ENCODE data around the gene DGKQ.
"Not testable (repeated sequence)": the region's sequence is repeated elsewhere in the genome, so short reads cannot be mapped to it uniquely, and the experiment has no call there.

The DGKQ gene

DNA sequence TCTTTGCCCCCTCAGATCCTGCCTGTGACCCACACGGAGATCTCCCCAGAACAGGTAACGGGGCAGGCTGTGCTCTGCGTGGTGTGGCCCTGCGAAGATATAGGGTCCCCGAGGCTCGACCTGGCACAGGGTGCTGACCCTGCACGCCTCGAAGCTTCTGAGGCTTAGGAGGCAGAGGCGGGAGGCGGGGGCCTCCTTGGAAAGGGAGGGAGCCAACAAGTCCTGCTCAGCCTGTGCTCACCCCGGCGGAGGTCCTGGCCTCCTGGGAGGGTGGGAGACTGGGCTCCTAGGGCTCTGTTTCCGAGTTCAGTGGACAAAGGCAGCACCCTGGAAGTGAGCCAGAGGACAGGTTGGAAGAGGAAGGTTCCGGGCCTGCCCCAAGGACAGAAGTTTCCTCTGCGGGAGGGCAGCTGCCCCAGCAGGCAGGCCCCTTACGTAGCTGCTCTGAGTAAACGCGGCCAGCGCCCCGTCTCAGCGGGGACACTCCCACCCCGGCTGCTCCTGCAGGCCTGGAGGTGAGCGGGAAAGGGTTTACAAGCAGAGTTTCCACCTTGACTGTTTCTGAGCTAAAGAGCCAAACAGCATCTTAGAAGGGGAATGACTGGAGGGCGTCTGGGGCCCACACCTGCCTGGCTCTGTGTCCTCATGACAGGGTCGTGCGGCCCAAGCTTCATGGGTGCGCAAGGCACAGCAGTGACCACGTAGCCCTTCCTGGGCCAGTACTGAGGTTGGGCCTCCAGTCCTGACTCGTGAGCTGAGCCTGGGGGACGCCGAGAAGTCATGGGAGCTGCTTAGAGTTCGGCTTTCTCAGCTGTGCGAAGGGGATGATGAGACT, 25.1 kb downstream of the DGKQ start:
- no peak for DNase-seq

DNA sequence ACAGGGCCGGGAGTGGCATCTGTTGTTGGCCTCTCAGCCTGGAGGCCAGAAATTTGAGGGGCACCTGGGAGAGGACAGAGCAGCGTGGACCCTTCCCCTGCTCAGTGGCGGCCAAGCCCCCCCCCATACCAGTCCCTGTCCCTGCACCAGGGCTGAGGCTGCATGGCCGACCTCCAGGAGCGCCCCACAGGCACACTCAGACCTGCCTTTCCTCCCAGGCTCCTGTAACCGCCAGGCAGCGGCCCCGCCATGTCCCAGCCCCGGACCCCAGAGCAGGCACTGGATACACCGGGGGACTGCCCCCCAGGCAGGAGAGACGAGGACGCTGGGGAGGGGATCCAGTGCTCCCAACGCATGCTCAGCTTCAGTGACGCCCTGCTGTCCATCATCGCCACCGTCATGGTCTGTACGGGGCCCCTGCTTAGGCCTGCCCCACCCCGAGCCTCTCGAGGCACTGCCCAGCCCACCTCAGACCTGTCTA, 25.8 kb downstream of the DGKQ start:
- DNase-seq, result no peak

DNA sequence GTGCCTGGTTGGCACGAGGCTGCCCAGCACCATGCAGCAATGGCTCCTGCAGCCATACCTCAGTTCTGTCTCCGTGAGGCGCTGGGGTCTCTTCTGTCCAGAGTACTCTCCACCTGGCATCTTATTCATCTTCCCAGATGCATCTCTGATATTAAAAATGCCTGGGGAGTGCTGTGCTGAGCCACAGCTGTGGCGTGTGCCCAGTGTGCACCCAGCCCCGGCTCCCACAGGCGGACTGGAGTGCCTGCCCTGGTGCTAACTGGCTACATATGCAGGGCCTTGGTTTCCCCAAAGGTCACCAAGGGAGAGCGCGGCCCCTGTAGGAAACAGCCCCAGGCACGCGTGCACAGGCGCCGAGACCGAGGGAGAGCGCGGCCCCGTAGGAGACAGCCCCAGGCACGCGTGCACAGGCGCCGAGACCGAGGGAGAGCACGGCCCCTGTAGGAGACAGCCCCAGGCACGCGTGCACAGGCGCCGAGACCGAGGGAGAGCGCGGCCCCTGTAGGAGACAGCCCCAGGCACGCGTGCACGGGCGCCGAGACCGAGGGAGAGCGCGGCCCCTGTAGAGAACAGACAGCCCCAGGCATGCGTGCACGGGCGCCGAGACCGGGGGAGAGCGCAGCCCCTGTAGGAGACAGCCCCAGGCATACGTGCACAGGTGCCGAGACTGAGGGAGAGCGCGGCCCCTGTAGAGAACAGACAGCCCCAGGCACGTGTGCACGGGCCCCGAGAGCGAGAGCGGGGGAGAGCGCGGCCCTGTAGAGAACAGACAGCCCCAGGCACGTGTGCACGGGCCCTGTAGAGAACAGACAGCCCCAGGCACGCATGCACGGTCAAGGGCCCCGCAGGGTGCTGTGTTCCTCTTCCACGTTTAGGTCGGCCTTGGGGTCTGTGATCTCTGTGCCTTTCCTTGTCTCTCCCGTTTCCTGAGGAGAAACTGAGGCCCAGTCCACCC, 26.6 kb downstream of the DGKQ start:
- DNase-seq, result no peak

DNA sequence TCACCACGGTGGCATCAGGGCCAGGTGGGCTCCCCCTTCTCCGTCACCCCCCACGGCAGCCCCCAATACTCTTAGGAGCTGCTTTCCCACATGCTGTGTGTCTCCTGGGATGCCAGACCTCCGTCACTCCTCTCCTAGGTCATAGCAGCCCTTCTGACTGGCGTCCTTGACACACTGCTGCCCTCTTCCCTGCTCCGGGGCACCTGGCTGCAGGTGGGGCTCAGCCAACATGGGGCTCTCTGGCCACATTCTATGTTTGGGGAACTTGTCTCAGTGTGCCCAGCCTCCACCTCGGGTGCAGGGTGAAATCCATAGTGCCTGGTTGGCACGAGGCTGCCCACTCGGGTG, 27.3 kb downstream of the DGKQ start:
- no peak for DNase-seq

DNA sequence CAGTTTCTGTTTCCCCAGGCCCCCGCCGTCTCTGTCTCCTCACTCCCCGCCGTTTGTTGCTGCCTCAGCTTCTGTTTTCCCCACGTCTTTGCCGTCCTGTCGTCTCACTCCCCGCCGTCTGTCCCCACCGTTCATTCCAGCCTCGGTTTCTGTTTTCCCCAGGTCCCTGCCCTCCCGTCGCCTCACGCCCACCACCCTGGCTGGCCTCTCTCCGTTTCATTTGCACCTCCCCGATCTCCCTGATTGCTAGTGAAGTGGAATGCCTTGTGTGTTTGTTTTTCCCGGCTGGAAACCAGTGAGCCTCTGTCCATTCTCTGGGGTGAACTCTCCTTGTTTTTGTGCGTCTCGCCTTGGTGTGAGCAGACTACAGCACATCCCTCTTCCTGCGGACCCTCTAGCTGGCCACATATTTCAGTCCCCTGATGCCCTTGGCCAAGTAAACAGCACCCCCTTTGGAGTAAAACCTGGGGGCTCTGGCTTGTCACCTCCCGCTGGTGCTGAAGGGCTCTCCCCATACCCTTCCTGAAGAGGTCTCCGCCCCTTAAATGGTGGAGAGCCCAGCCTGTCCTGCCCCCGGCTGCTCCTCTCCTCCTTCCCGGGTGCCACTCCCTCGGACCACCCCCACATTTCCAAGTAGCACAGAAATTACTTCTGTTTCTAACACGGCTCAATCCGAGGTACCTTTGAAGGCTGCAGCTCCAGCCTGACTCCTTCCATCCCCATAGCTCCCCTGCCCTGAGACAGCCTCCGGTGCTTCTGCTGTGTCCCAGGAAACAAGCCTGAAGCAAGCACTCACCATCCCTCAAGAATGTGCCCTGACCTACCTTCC, 27.9 kb downstream of the DGKQ start:
- no peak for DNase-seq

DNA sequence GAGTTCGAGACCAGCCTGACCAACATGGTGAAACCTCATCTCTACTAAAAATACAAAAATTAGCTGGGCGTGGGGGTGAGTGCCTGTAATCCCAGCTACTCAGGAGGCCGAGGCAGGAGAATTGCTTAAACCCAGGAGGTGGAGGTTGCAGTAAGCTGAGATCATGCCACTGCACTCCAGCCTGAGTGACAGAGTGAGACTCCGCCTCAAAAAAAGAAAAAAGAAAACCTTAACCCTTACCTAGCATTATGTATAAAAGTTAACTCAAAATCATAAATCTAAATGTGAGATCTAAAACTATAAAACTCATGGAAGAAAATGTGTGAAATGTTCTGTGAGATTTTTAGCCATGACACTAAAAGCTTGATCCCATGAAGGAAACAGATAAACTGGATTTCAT, 33.9 kb downstream of the DGKQ start:
- DNase-seq, result not testable (repeated sequence)

DNA sequence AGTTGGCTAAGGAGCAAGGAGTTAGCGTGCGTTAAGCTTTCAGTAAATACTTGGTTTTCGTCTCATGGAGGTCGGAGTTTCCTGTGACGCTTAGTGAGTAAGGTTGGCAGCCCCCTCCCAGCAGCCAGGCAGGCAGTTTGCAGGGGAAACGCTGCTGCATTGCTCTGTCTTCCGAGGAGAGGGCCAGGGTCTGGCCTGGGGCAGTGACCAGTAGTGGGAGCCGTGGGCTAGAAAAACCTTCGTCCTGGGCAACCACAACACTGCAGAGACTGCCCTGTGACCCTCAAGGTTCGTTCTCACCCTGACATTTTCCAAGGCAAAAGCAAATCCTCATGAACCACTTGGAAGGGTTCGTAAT, 40.7 kb downstream of the DGKQ start:
- no peak for DNase-seq

DNA sequence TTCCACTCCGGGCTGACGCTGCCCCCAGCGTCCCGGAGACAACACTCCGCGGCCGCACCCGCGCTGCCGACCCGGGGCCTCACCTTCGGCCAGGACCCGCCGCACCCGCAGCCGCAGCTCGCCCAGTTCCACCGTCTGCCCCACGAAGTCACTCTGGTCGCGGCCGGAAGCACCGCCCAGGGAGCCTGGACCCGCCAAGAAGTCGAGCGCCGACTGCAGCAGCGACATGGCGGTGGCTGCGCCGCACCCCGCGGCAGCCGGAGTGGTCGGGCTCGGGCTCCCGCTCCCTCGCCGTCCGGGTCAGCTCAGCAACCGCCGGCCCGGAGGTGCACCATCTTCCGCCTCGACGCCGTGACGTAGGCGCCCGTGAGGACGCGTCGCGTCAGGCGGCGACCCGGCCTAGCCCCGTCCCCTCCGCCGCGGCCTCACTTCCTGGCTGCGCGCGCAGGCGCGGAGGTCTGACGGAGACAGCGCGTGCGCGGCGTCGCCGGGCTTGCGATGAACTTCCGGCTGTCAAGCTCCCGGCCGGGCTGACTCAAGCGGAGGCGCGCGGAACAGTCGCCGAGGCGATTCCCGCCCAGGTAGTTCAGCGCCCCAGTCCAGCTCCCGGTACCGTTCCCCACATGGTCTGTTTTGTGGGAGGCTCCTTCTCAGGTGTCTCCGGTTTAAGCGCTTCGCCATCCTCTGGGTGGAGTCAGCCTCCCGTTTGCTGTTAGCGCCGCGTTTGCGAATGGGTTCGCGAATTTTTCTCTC, 41.2 kb downstream of the DGKQ start, which contains the start of the genes GAK and TMEM175:
TSS of gene GAK (minus strand) at position 357 of the 753 bp plus-strand sequence. CDS start at position 228, 129 bp downstream.
TSS of gene TMEM175 (plus strand) at position 501 of the 753 bp plus-strand sequence. CDS start 15,280 bp downstream, outside the sequence.
- peak; percentile 96 to 97 for DNase-seq

DNA sequence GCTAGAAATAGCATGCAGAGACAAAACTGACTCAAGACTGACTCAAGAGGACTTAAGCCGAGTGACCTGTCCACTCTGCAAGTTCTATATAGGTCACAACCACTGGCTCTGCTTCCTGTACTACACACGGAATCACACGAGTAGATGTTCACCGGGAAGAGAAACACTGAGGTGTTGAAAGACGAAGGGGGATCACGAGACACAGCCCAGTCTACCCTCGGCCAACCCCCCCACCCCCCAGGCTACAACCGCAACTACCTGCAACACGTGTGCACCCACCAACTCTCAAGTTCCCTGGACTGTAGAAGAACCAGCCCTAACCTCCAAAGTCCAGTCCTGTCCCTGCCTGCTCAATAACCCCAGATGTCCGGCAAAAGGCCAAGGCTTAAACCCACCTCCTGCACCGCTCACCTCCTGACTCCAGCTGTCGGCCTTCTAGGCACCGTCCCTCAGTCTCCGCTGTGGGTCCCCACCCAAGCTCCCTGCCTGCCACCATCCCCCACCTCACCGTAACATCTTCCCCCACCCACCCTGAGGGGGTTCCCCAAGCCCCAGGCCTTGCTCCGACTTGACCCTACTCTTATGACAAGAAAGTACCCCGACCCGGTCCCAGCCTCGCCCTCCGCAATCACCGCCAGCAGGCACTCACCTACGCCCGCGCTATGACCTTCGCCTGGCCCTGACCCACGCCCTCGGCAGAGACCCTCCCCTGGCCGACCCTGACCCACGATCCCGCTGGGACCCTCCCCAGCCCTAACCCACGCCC, 42.0 kb downstream of the DGKQ start:
- DNase-seq, result peak; percentile 42 to 47

DNA sequence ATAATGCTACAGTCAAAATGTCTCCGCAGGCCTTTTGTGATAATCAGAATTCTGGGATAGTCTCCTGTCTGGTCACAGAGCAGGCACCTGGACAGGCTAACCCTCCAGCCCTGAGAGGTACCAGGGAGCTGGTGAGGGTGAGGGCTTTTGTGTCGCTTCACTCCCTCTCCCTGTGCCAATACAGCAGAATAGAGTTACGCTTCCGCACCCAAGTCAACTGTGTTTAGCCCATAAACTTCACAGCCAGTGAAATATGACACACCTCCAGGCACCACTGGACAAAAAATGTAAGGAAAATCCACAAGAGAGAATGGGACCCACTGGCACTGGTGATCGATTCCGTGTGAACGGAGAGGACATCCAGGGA, 42.6 kb downstream of the DGKQ start:
- no peak for DNase-seq

DNA sequence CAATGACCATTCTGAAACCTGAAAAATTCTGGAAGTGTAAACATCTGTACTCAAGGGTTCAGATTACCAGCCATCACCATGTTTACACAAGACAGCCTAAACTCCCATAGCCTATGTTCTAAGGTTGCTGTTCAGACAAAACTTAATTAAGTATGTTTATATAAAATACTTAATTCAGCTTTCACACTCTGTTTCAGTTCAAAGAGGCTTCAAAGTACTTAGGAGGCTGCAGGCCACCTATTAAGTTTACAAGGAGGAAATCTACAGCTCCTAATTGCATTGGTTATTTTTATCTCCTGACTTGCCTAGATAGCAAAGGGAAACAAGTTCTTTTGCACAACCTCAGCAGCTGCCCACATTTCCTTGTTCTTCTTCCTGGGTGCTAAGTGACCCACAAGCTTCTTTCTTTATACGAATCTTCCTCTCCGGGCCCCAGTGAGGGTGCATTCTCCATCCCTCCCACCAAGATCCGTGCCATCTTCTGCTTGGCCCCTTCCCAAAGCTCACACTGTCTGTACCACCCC, 43.3 kb downstream of the DGKQ start:
- DNase-seq, result peak in 1 of 2 donors; percentile 29

DNA sequence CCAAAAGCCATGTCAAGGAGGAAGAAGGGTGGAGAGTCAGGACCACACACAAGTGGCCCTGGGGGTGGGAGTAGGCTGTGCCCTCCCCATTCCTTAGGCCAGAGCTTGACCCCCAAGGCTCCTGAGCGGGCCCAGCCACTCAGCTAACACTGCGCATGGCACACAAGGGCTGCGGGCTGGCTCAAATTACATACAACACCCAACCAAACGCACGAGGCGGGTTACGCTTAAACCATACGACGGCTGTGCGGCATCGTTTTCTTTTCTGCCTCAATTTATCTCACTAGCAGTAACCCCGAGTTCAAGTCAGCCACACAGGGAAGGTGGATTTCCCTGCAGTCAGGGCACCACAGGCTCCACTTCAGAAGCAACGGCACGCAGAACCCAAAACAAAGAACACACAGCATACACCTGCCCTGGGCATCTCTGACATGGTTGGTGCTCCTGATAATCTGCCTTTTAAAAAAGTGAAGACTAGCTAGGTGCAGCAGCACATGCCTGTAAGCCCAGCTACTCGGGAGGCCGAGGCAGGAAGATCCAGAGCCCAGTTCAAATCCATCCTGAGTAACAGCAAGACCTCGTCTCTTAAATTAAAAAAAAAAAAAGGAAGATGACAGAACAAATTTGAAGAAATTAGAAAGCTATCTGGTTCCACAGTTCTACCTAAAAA, 44.1 kb downstream of the DGKQ start:
- DNase-seq, result no peak

DNA sequence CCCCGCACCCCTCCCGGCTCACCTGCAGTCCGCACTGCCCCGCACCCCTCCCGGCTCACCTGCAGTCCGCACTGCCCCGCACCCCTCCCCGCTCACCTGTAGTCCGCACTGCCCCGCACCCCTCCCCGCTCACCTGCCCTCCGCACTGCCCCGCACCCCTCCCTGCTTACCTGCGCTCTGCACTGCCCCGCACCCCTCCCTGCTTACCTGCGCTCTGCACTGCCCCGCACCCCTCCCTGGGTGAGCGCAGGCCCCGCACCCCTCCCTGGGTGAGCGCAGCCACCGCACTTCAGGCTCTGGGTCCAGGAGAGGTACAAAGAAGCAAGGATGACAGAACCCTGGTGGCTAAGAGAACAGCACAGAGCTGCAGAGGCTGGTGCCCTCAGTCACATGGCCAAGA, 45.8 kb downstream of the DGKQ start:
- not testable (repeated sequence) for DNase-seq

DNA sequence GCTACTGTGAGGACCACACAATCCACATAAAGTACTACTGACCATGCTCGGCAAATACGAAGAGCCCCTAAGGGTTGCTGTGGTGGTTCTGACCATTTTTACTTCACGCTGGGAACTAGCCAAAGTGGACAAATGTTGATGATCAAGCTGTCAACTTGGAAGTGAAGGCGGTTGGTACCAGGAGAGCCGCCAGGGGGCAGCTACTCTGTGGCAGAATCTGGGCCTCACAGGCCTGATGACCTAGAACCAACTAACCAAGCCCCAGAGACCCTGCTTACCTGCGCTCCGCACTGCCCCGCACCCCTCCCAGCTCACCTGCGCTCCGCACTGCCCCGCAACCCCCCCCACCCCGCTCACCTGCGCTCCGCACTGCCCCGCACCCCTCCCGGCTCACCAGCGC, 46.8 kb downstream of the DGKQ start:
- no peak for DNase-seq

DNA sequence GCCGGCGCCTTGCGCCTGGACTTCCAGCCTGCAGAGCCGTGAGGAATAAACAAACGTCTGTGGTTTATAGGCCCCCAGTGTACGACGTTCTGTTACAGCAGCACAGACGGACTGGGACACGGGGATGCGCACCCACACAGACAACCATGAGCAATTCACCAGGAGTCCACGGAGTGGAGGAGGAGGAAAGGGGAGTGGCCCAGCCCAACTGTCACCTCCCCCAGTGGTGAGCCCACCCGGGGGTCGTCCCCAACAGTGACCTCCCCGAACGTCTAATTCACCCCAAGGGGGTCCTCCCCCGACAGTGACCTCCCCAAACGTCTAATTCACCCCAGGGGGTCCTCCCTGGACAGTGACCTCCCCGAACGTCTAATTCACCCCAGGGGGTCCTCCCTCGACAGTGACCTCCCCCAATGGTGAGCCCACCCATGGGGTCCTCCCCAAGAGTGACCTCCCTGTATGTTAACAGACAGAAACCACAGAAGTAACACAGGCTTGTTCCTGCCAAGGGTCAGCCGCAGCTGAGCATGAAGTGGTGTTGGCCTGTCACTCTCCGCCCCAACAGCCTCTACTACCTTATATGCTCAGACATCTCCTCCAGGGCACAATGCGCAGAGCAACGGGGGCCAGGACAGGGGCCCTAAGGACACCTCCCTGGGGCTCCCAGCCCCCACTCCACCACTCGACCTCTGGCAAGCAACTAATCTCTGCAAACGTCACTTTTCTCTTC, 47.4 kb downstream of the DGKQ start:
- no peak for DNase-seq

DNA sequence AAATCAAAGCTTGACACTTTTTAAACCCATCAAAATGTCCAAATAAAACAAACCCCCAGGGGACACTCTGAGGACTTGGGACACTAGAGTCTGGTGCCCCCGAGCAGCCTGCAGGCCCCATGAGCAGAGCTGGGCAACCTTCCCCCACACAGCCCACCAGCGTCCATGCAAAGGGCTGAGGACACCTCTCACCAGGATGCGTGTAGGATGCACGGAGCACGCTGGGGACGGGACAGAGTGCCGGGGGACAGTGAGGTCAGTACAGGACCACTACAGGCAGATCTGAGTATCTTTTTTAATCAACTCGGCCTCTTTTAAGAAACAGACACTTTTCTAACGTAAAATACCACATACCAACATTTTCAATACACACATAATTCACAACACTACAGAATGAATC, 48.2 kb downstream of the DGKQ start:
- DNase-seq, result no peak

DNA sequence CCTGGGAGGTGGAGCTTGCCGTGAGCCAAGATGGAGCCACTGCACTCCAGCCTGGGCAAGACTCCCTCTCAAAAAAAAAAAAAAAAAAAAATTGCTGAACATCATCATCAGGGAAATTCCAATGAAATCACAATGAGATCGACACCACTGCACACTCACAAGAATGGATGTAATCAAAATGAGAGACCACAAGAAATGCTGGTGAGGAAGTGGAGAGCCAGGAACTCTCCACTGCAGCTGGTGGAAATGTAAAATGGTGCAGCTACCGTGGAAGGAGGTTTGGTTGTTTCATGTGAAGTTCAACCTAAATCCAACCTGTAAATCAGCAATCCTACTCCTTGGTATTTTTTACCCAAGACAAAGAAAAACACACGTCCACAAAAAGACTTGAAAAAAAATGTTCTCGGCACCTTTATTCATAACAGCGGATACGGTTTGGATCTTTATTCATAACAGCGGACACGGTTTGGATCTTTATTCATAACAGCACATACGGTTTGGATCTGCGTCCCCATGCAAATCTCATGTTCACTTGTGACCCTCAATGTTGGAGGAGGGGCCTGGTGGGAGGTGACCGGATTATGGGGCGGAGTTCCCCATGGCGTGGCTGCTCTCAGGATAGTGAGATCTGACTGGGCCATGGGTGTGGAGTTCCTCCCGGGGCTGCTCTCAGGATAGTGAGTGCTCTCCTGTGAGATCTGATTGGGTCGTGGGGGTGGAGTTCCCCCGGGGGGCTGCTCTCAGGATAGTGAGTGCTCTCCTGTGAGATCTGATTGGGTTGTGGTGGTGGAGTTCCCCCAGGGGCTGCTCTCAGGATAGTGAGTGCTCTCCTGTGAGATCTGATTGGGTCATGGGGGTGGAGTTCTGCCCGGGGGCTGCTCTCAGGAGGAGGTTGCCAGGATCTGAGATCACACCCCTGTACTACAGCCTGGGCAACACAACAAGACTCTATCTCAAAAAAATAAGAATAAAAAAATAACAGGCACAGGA, 49.0 kb downstream of the DGKQ start:
- DNase-seq, result peak; percentile 36 to 43

DNA sequence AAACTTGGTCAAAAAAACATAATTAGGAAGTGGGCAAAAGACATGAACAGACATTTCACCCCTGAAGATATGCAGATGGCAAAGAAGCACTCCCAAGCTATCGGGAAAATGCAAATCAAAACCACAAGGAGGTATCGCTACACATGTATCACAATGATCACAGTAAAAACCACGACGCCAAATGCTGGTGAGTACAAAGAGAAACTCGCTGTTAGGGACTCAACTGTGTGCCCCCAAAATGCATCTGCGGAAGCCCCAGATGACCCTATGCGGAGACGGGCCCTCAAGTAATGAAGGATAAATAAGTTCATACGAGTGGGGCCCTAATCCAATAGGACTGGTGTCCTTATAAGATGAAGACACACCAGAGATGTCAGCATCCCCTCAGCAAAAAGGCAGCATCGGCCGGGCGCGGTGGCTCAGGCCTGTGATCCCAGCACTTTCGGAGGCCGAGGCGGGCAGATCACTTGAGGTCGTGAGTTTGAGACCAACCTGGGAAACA, 51.5 kb downstream of the DGKQ start:
- DNase-seq, result peak in 1 of 2 donors; percentile 13
